Type B pancreatic cell (in vitro differentiated cells): ENCODE data around the gene TCF12. TPM values are rescaled to one million over a fixed set of nuclear protein-coding genes. Genes with fewer than 3 reads are reported as not detected.
A peak's percentile ranks its signal among the peaks of the same experiment; 100 is the strongest.

Experiments used
- DNase-seq: peaks from one replicate; pipeline ENCODE4 v3.0.0; 2021; ENCODE audit warnings: mixed read lengths; ENCODE audit not compliant: unreplicated experiment; ENCODE audit errors: extremely low spot score
- H3K27ac Mint-ChIP-seq: 2 replicates; pipeline ENCODE4 v1.8.0; 2021; ENCODE audit warnings: mild to moderate bottlenecking, mixed read lengths
- H3K27me3 Mint-ChIP-seq: 2 replicates; pipeline ENCODE4 v1.8.0; 2021; ENCODE audit warnings: mixed read lengths
- H3K36me3 Mint-ChIP-seq: 2 replicates; pipeline ENCODE4 v1.8.0; 2021; ENCODE audit warnings: mixed read lengths
- H3K4me1 Mint-ChIP-seq: one replicate; pipeline ENCODE4 v1.8.0; 2021; ENCODE audit warnings: mixed read lengths; ENCODE audit not compliant: unreplicated experiment
- H3K4me3 Mint-ChIP-seq: 2 replicates; pipeline ENCODE4 v1.8.0; 2021; ENCODE audit warnings: mild to moderate bottlenecking, mixed read lengths
- H3K9me3 Mint-ChIP-seq: 2 replicates; pipeline ENCODE4 v1.8.0; 2021; ENCODE audit warnings: mixed read lengths
- total RNA-seq: library from RNA; stranded (reverse); gene quantifications from 2 replicates; pipeline ENCODE4 v1.2.1, GENCODE V29; 2021; ENCODE audit warnings: low replicate concordance
- TF ChIP-seq, protein P1 (sequence below): fragments of 200-600 bp; sonication (generic); conservative IDR thresholded peaks from 2 replicates; pipeline ENCODE4 v1.5.0; 2021; ENCODE audit warnings: antibody characterized with exemption, mild to moderate bottlenecking

Gene TCF12
- total RNA-seq, 1 donor from 2014 or later, result 153 TPM

DNA sequence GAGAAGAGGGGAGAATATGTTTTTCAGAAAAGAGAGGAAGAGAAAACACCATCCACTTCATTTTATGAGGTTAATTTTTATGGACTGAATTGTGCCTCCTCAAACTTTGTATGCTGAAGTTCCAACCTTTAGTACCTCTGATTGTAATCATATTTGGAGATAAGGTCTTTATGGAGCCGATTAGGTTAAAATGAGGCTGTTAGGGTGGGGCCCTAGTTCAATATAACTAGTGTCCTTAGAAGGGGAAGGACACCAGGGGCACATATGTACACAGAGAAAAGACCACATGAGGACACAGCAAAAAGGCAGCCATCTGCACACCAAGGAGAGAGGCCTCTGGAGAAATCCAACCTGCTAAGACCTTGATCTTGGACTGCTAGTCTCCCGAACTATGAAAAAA lies 38.9 kb upstream of the TCF12 start:
- Mint-ChIP-seq H3K36me3 (no peaks in the 10 kb centered on the region), H3K9me3 (no peaks in the 10 kb centered on the region), H3K4me3 (no peak overlapping the region), H3K4me1 (no peaks in the 10 kb centered on the region), H3K27me3 (no peaks in the 10 kb centered on the region), H3K27ac (no peak overlapping the region)
- TF ChIP-seq, protein P1, sequence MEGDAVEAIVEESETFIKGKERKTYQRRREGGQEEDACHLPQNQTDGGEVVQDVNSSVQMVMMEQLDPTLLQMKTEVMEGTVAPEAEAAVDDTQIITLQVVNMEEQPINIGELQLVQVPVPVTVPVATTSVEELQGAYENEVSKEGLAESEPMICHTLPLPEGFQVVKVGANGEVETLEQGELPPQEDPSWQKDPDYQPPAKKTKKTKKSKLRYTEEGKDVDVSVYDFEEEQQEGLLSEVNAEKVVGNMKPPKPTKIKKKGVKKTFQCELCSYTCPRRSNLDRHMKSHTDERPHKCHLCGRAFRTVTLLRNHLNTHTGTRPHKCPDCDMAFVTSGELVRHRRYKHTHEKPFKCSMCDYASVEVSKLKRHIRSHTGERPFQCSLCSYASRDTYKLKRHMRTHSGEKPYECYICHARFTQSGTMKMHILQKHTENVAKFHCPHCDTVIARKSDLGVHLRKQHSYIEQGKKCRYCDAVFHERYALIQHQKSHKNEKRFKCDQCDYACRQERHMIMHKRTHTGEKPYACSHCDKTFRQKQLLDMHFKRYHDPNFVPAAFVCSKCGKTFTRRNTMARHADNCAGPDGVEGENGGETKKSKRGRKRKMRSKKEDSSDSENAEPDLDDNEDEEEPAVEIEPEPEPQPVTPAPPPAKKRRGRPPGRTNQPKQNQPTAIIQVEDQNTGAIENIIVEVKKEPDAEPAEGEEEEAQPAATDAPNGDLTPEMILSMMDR, result no peak
- no peak for DNase-seq

- no peaks in the 10 kb centered on the region for H3K27me3 Mint-ChIP-seq
- peaks cover 12% of the 10 kb centered on the region for H3K4me1 Mint-ChIP-seq
- TF ChIP-seq, protein P1, result no peak
- no peak overlapping the region for H3K4me3 Mint-ChIP-seq
- no peaks in the 10 kb centered on the region for H3K9me3 Mint-ChIP-seq
- H3K36me3 Mint-ChIP-seq, result peaks cover 6% of the 10 kb centered on the region
- no peak for DNase-seq
- no peak overlapping the region for H3K27ac Mint-ChIP-seq
Observed at GRCh38 chr15:56883088-56883487, 35.4 kb upstream of the TCF12 start.

DNA sequence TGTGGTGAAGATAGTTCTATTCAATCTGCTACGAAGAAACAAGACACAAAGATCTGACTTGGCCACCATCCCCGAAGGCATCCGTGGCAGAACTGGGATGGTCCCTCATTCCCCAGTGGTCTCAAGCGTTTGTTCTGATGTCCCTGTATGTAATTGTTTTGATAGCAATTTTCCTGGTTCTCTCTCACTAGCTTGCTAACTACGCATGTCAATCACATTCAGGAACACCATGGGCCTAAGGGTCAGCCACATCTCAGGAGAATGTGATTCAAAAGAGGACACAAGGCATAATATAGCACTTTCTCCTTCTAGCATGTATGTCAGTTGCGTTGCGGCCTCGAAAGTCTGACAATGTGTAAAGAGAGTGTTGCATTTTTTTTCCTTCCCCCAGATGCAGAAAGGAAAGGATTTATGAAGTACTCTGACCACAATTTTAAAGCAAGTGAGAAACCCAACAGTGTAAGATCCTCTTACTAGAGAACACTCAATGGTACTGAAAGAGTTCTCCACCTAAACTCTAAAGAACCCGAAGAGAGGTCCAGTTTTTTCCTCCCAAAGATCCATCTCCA lies 32.0 kb upstream of the TCF12 start:
- no peaks in the 10 kb centered on the region for H3K27me3 Mint-ChIP-seq

GRCh38 chr15:56886932-56887781 lies 31.3 kb upstream of the TCF12 start:
- peak; percentile 94 for DNase-seq
- Mint-ChIP-seq H3K9me3 (no peaks in the 10 kb centered on the region), H3K27ac (peak overlapping the region; percentile 92), H3K4me1 (peaks cover 32% of the 10 kb centered on the region), H3K36me3 (peaks cover 10% of the 10 kb centered on the region), H3K4me3 (peak overlapping the region; percentile 93), H3K27me3 (no peaks in the 10 kb centered on the region)
- TF ChIP-seq, protein P1, result peak; percentile 24

More for the DNA sequence above, 32.0 kb upstream of the TCF12 start:
- Mint-ChIP-seq H3K36me3 (peaks cover 10% of the 10 kb centered on the region), H3K9me3 (no peaks in the 10 kb centered on the region), H3K4me1 (peaks cover 27% of the 10 kb centered on the region), H3K27ac (peak overlapping the region; percentile 92), H3K4me3 (peak overlapping the region; percentile 93)
- DNase-seq, result no peak
- TF ChIP-seq, protein P1, result no peak

DNA sequence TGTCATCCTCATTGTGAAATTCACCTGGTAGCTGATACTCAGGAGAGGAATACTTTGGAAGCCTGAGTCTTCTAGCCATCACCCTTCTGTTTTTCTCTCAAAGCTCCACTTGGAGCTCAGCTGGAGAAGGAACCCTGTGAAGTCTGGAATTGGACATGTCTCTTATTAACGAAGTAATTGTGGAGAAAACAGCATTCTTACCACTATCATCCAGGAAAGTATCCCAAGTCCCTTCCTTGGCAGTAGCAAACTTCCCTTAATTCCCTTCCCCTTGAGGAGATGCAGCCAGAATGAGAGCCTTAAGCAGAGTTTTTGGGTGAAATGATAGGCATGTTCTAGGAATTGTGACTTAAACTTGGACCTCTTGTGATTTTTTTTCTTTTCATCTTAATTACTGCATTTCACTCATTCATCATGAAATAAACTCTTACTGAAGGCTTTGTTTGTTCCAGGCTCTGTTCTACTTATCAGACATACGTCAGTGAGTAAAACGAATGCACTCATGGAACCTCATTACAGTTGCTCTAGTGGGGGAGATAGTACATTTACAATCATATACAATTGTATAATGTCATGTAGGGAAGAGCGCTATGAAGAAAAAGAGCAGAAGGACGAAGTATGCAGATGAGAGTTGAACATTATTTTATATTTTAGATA lies 30.5 kb upstream of the TCF12 start:
- Mint-ChIP-seq H3K27me3 (no peaks in the 10 kb centered on the region), H3K36me3 (peaks cover 10% of the 10 kb centered on the region), H3K4me3 (peak overlapping the region; percentile 93), H3K27ac (peak overlapping the region; percentile 87), H3K4me1 (peaks cover 40% of the 10 kb centered on the region), H3K9me3 (no peaks in the 10 kb centered on the region)
- no peak for DNase-seq
- TF ChIP-seq, protein P1, result no peak
